OCI-LY7 (cell line): Measurements from ENCODE around the gene HIP1. TPM values are rescaled to one million over a fixed set of nuclear protein-coding genes. Genes with fewer than 3 reads are reported as not detected.
A peak's percentile ranks its signal among the peaks of the same experiment; 100 is the strongest.
"Not testable (repeated sequence)": the region's sequence is repeated elsewhere in the genome, so short reads cannot be mapped to it uniquely, and the experiment has no call there.

Experiments
- BruUV-seq: library from RNA; stranded (reverse); fragments of 400-500 nt; replicated peaks from 2 replicates; lab custom pipeline; 2021; lab: Mats Ljungman, UMichigan
- CTCF ChIA-PET: fragments of 300-600 bp; sonication (Branson Sonifier 250); formaldehyde crosslinking; loops from one replicate; lab custom pipeline; 2022; ENCODE audit warnings: antibody characterized with exemption; ENCODE audit not compliant: unreplicated experiment; lab: Charles Lee
- POLR2A ChIA-PET: fragments of 300-600 bp; sonication (Branson Sonifier 250); formaldehyde crosslinking; loops from one replicate; lab custom pipeline; 2022; ENCODE audit warnings: antibody characterized with exemption; lab: Charles Lee
- DNase-seq: peaks from one replicate; pipeline ENCODE4 v3.0.0-alpha.2; 2015; ENCODE audit warnings: low spot score
- H2AFZ ChIP-seq: fragments of 200-600 bp; sonication (generic), shearing (Covaris generic); 2 replicates; pipeline ENCODE4 v1.6.1; 2014; ENCODE audit warnings: mild to moderate bottlenecking, antibody characterized with exemption, low read length, moderate library complexity
- H3K27ac ChIP-seq: fragments of 200-600 bp; sonication (generic); 2 replicates; pipeline ENCODE4 v1.5.1; 2014; ENCODE audit warnings: mixed run types, low read depth, mild to moderate bottlenecking, moderate library complexity, low read length, inconsistent platforms; ENCODE audit not compliant: poor library complexity, severe bottlenecking
- H3K36me3 ChIP-seq: fragments of 200-600 bp; sonication (generic); 2 replicates; pipeline ENCODE4 v1.6.1; 2014; ENCODE audit warnings: mild to moderate bottlenecking, antibody characterized with exemption, low read length, moderate library complexity, mixed read lengths; ENCODE audit not compliant: insufficient read depth
- H3K4me1 ChIP-seq: fragments of 200-600 bp; sonication (generic); 2 replicates; pipeline ENCODE4 v1.5.1; 2014; ENCODE audit warnings: mild to moderate bottlenecking, low read length; ENCODE audit not compliant: insufficient read depth, poor library complexity, severe bottlenecking
- H3K4me2 ChIP-seq: fragments of 200-600 bp; sonication (generic); 2 replicates; pipeline ENCODE4 v1.6.1; 2014; ENCODE audit warnings: mild to moderate bottlenecking, low read length
- H3K4me3 ChIP-seq: fragments of 200-600 bp; sonication (generic); 2 replicates; pipeline ENCODE4 v1.5.1; 2014; ENCODE audit warnings: mild to moderate bottlenecking, low read depth, low read length; ENCODE audit not compliant: poor library complexity, severe bottlenecking
- H3K79me2 ChIP-seq: fragments of 200-600 bp; sonication (generic); 2 replicates; pipeline ENCODE4 v1.6.1; 2016; ENCODE audit warnings: low read depth, mild to moderate bottlenecking, low read length, moderate library complexity, mixed read lengths; ENCODE audit not compliant: insufficient read depth
- H3K9me2 ChIP-seq: fragments of 200-600 bp; sonication (generic); 2 replicates; pipeline ENCODE4 v1.6.1; 2016; ENCODE audit warnings: mild to moderate bottlenecking, low read length, mixed read lengths; ENCODE audit not compliant: insufficient read depth
- H3K9me3 ChIP-seq: fragments of 200-600 bp; sonication (generic); 2 replicates; pipeline ENCODE4 v1.6.1; 2014; ENCODE audit warnings: mild to moderate bottlenecking, mixed run types, low read length, mixed read lengths
- H4K20me1 ChIP-seq: fragments of 200-600 bp; sonication (generic); 2 replicates; pipeline ENCODE4 v1.6.1; 2014; ENCODE audit warnings: mild to moderate bottlenecking, antibody characterized with exemption, low read length, moderate library complexity, mixed read lengths; ENCODE audit not compliant: insufficient read depth
- EZH2phosphoT487 ChIP-seq: fragments of 200-600 bp; sonication (generic); IDR thresholded peaks from 2 replicates; pipeline ENCODE4 v1.6.1; 2018; ENCODE audit warnings: low read depth, borderline replicate concordance, mild to moderate bottlenecking, mixed run types, antibody characterized with exemption, low read length, moderate library complexity, mixed read lengths
- intact Hi-C: fragments of 100-400 bp; cut with micrococcal nuclease; formaldehyde crosslinking; loops from one replicate; pipeline ENCODE4 v1.10.0; 2022; ENCODE audit not compliant: unreplicated experiment
- total RNA-seq, 2 experiments: library from RNA; depleted of rRNA in 1 of 2; stranded (reverse); fragments of >200 nt in 1 of 2; shearing (Covaris generic) in 1 of 2; gene quantifications; 2 replicates each; pipeline ENCODE4 v1.2.3, GENCODE V29; 2014 to 2022
- TF ChIP-seq, protein P1 (sequence below): fragments of 200-600 bp; sonication (generic); conservative IDR thresholded peaks from 2 replicates; pipeline ENCODE4 v1.5.1; 2014; ENCODE audit warnings: mild to moderate bottlenecking, antibody characterized with exemption, low read length, moderate library complexity, mixed read lengths

Gene HIP1
- total RNA-seq, 2 experiments from 2014 or later = 15.0 to 27.8 TPM

DNA sequence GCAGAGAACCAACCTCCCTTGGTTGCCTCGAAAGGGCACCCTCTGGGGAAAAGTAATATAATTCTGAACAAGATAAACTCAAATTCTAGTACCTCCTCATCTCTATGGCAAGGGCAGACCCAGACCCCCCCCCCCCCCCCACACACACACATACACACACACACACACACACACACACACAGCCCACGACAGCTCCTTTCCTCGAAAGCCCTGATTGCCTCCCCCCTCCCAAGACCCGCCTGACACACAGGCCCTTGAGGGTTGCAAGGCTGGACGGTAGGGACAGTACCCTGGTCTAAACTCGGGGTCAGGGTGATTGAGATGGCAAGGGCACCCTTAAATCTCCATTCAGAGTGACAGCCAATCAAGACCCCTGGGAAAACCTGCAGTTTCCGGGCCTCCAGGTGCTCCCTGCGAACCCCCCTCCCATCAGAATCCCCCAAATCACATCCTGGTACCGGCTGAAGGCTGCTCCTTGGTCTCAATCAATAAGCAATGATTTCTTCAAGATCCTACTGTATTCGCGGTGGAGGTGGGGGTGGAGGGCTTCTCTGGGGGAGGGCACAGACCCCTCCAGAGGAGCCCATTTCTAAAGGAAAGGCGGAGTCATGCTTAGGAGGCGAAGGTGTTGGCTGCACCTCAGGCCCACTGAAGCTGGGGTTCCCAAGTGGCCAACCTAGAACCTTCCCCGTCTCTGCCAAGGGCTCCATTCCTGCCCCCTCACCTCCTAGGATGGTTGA, 100.7 kb downstream of the HIP1 start:
- Histone ChIP-seq H3K36me3 (peaks cover 5% of the 10 kb centered on the region), H3K9me2 (no peaks in the 10 kb centered on the region), H3K27ac (no peak overlapping the region), H3K4me3 (no peak overlapping the region), H3K4me2 (peak overlapping the region; percentile 81; the same call in 1 of the 2 replicates), H3K4me1 (peaks cover 10% of the 10 kb centered on the region), H2AFZ (no peak overlapping the region), H3K9me3 (peaks cover 5% of the 10 kb centered on the region), H3K79me2 (no peaks in the 10 kb centered on the region), H4K20me1 (no peaks in the 10 kb centered on the region)
- POLR2A ChIA-PET = interaction anchor here (0.6 kb wide), 1 partner anchor 36 kb away, joined by 3 read pairs; no protein-coding TSS in a partner anchor
- BruUV-seq = no TSS peak
- no peak for DNase-seq
- intact Hi-C loops = no loop called here
- CTCF ChIA-PET = no interaction called here
- TF ChIP-seq, protein P1, sequence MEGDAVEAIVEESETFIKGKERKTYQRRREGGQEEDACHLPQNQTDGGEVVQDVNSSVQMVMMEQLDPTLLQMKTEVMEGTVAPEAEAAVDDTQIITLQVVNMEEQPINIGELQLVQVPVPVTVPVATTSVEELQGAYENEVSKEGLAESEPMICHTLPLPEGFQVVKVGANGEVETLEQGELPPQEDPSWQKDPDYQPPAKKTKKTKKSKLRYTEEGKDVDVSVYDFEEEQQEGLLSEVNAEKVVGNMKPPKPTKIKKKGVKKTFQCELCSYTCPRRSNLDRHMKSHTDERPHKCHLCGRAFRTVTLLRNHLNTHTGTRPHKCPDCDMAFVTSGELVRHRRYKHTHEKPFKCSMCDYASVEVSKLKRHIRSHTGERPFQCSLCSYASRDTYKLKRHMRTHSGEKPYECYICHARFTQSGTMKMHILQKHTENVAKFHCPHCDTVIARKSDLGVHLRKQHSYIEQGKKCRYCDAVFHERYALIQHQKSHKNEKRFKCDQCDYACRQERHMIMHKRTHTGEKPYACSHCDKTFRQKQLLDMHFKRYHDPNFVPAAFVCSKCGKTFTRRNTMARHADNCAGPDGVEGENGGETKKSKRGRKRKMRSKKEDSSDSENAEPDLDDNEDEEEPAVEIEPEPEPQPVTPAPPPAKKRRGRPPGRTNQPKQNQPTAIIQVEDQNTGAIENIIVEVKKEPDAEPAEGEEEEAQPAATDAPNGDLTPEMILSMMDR = no peak
- TF ChIP-seq EZH2phosphoT487 = no peak

DNA sequence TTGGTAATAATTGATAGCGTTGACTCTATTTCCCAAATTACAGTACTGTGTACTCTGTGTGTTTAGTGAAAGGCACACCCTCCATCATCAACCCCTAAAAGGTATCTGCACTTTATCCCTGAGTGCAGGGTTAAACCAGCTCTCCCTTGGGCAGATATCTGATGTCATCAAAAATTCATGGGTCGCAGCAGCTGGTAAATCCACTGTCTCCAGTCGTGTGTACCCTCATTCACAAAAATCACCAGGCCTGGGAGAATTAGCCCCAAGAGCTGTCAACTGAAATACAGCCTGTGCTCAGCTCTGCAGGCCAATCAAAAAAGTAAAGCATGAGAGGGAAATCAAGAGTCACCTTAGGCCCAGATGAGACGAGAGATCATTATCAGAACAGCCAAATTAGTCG, 103.7 kb downstream of the HIP1 start:
- CTCF ChIA-PET = interaction anchor here (0.6 kb wide), 1 partner anchor 16 kb away, joined by 7 read pairs; no protein-coding TSS in a partner anchor
- H4K20me1 ChIP-seq = no peaks in the 10 kb centered on the region
- no peaks in the 10 kb centered on the region for H3K36me3 ChIP-seq
- DNase-seq = no peak
- no peaks in the 10 kb centered on the region for H3K9me3 ChIP-seq
- H3K27ac ChIP-seq = no peak overlapping the region
- no peak overlapping the region for H3K4me3 ChIP-seq
- no peaks in the 10 kb centered on the region for H3K79me2 ChIP-seq
- TF ChIP-seq, protein P1 = no peak
- no peak for TF ChIP-seq EZH2phosphoT487
- POLR2A ChIA-PET = interaction anchor here (0.7 to 1.1 kb wide), 4 partner anchors 17 to 81 kb away, joined by 3 read pairs; no protein-coding TSS in a partner anchor
- BruUV-seq = no TSS peak
- intact Hi-C loops = no loop called here
- H2AFZ ChIP-seq = no peak overlapping the region
- no peaks in the 10 kb centered on the region for H3K9me2 ChIP-seq
- H3K4me2 ChIP-seq = no peak overlapping the region
- peaks cover 13% of the 10 kb centered on the region for H3K4me1 ChIP-seq

DNA sequence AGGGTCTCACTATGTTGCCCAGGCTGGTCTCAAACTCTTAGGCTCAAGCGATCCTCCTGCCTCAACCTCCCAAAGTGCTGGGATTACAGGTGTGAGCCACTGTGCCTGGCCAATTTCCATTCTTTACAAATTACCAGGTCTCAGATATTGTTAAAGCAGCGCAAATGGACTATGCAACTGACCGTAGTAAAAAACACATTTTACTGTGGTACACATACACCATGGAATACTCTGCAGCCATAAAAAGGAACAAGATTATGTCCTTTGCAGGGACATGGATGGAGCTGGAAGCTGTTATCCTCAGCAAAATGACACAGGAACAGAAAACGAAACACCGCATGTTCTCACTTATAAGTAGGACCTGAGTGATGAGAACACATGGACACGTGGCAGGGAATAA, 106.2 kb downstream of the HIP1 start:
- intact Hi-C loops, H3K9me3 ChIP-seq, CTCF ChIA-PET, H3K9me2 ChIP-seq, H3K36me3 ChIP-seq, H2AFZ ChIP-seq, H3K79me2 ChIP-seq, H3K4me3 ChIP-seq, H4K20me1 ChIP-seq, H3K4me2 ChIP-seq, BruUV-seq, DNase-seq, H3K27ac ChIP-seq: not testable (repeated sequence)
- peaks cover 10% of the 10 kb centered on the region for H3K4me1 ChIP-seq
- POLR2A ChIA-PET = interaction anchor here (0.7 kb wide), 1 partner anchor 103 kb away, joined by 3 read pairs; no protein-coding TSS in a partner anchor
